ENCODE data around the gene FOXN3.

The FOXN3 gene

GRCh38 chr14:89417091-89417464 is at the start of gene FOXN3:
TSS of gene FOXN3 (minus strand) at chr14:89417233. CDS start at chr14:89412476, 4,757 bp downstream.
- DNase-seq: peak; percentile 82

GRCh38 chr14:89466484-89466883 is 49.5 kb upstream of the FOXN3 start:
- no peak for DNase-seq

GRCh38 chr14:89465876-89466275 is 48.8 kb upstream of the FOXN3 start:
- no peak for DNase-seq

GRCh38 chr14:89461256-89461655 is 44.2 kb upstream of the FOXN3 start:
- no peak for DNase-seq

- no peak for DNase-seq
Observed at GRCh38 chr14:89458713-89459420, 41.8 kb upstream of the FOXN3 start.

GRCh38 chr14:89457007-89457406 is 40.0 kb upstream of the FOXN3 start:
- no peak for DNase-seq

GRCh38 chr14:89455412-89455811 is 38.4 kb upstream of the FOXN3 start:
- no peak for DNase-seq

GRCh38 chr14:89454996-89455395 is 38.0 kb upstream of the FOXN3 start:
- DNase-seq: no peak

GRCh38 chr14:89452281-89452680 is 35.2 kb upstream of the FOXN3 start:
- no peak for DNase-seq

- DNase-seq: no peak
Observed at GRCh38 chr14:89451229-89451628, 34.2 kb upstream of the FOXN3 start.

GRCh38 chr14:89447182-89447944 is 30.3 kb upstream of the FOXN3 start:
- DNase-seq: no peak

- DNase-seq: no peak
Observed at GRCh38 chr14:89445273-89445973, 28.4 kb upstream of the FOXN3 start.

- DNase-seq: no peak
Observed at GRCh38 chr14:89444516-89445125, 27.6 kb upstream of the FOXN3 start.

GRCh38 chr14:89444044-89444443 is 27.0 kb upstream of the FOXN3 start:
- DNase-seq: no peak

- DNase-seq: no peak
Observed at GRCh38 chr14:89443042-89443629, 26.1 kb upstream of the FOXN3 start.

- no peak for DNase-seq
Observed at GRCh38 chr14:89442280-89442679, 25.2 kb upstream of the FOXN3 start.

- DNase-seq: no peak
Observed at GRCh38 chr14:89440986-89441909, 24.2 kb upstream of the FOXN3 start.

- DNase-seq: no peak
Observed at GRCh38 chr14:89435892-89436656, 19.0 kb upstream of the FOXN3 start.

GRCh38 chr14:89435492-89435891 is 18.5 kb upstream of the FOXN3 start:
- DNase-seq: no peak

GRCh38 chr14:89432226-89432625 is 15.2 kb upstream of the FOXN3 start:
- peak; percentile 25 for DNase-seq
